PC-3 (cell line): ENCODE measurements around the gene MCM3. TPM values are rescaled to one million over a fixed set of nuclear protein-coding genes. Genes with fewer than 3 reads are reported as not detected.

Experiments used
- ATAC-seq: fragments of 200-7000 bp; cut with Tn5 transposase; 2 replicates; pipeline ENCODE4 v1.9.1; 2020; ENCODE audit warnings: mild to moderate bottlenecking, moderate library complexity
- BruUV-seq: library from RNA; stranded (reverse); fragments of 400-500 nt; replicated peaks from 2 replicates; lab custom pipeline; 2021; lab: Mats Ljungman, UMichigan
- CTCF ChIA-PET: fragments of 300-600 bp; sonication (Branson Sonifier 250); formaldehyde crosslinking; loops from one replicate; lab custom pipeline; 2022; ENCODE audit warnings: antibody characterized with exemption; lab: Charles Lee
- POLR2A ChIA-PET: fragments of 300-600 bp; sonication (Branson Sonifier 250); formaldehyde crosslinking; loops from one replicate; lab custom pipeline; 2022; ENCODE audit warnings: antibody characterized with exemption; ENCODE audit not compliant: unreplicated experiment; lab: Charles Lee
- DNase-seq: peaks from one replicate; pipeline ENCODE4 v3.0.0-alpha.2; 2015
- H2AFZ ChIP-seq: fragments of 300-600 bp; sonication (generic); 2 replicates; pipeline ENCODE4 v1.6.0; 2016; ENCODE audit warnings: antibody characterized with exemption, low read length
- H3F3A ChIP-seq: fragments of 300-600 bp; sonication (generic); one replicate; pipeline ENCODE4 v1.6.0; 2017; ENCODE audit warnings: antibody characterized with exemption, low read length, control low read depth, mild to moderate bottlenecking; ENCODE audit not compliant: unreplicated experiment
- H3K27ac ChIP-seq: fragments of 300-600 bp; sonication (generic); 2 replicates; pipeline ENCODE4 v1.5.1; 2016; ENCODE audit warnings: mild to moderate bottlenecking, low read length
- H3K27me3 ChIP-seq: fragments of 300-600 bp; sonication (generic); 2 replicates; pipeline ENCODE4 v1.6.1; 2016; ENCODE audit warnings: low read length, mixed read lengths
- H3K36me3 ChIP-seq: fragments of 300-600 bp; sonication (generic); 2 replicates; pipeline ENCODE4 v1.6.1; 2016; ENCODE audit warnings: low read depth, mixed run types, low read length, mixed read lengths
- H3K4me1 ChIP-seq: fragments of 300-600 bp; sonication (generic); 2 replicates; pipeline ENCODE4 v1.5.1; 2016; ENCODE audit warnings: low read length; ENCODE audit not compliant: insufficient read depth
- H3K4me2 ChIP-seq: fragments of 300-600 bp; sonication (generic); 2 replicates; pipeline ENCODE4 v1.6.0; 2016; ENCODE audit warnings: low read length
- H3K4me3 ChIP-seq: fragments of 300-600 bp; sonication (generic); 2 replicates; pipeline ENCODE4 v1.5.1; 2016; ENCODE audit warnings: mild to moderate bottlenecking, low read length, mixed read lengths
- H3K79me2 ChIP-seq: fragments of 300-600 bp; sonication (generic); 2 replicates; pipeline ENCODE4 v1.6.1; 2017; ENCODE audit warnings: low read length, mixed read lengths
- H3K9ac ChIP-seq: fragments of 300-600 bp; sonication (generic); 2 replicates; pipeline ENCODE4 v1.6.0; 2016; ENCODE audit warnings: mild to moderate bottlenecking, low read length
- H3K9me2 ChIP-seq: fragments of 300-600 bp; sonication (generic); replicated peaks from 2 replicates; pipeline ENCODE4 v1.6.1; 2016; ENCODE audit warnings: mixed run types, low read length, mixed read lengths
- H3K9me3 ChIP-seq: fragments of 300-600 bp; sonication (generic); 2 replicates; pipeline ENCODE4 v1.6.1; 2016; ENCODE audit warnings: low read length, mixed read lengths
- H4K20me1 ChIP-seq: fragments of 300-600 bp; sonication (generic); 2 replicates; pipeline ENCODE4 v1.6.1; 2016; ENCODE audit warnings: low read length, mixed read lengths
- EZH2 ChIP-seq: fragments of 300-600 bp; sonication (generic); IDR thresholded peaks from one replicate; pipeline ENCODE4 v1.6.1; 2017; ENCODE audit warnings: antibody characterized with exemption, mild to moderate bottlenecking, low read length; ENCODE audit not compliant: unreplicated experiment
- EZH2phosphoT487 ChIP-seq: fragments of 300-600 bp; sonication (generic); IDR thresholded peaks from 2 replicates; pipeline ENCODE4 v1.6.1; 2018; ENCODE audit warnings: mild to moderate bottlenecking, antibody characterized with exemption, low read length, borderline replicate concordance
- intact Hi-C: fragments of 100-400 bp; cut with micrococcal nuclease; formaldehyde crosslinking; loops from 2 replicates; pipeline ENCODE4 v1.9.0; 2023
- total RNA-seq: library from RNA; depleted of rRNA; stranded (reverse); fragments of >200 nt; gene quantifications from 2 replicates; pipeline ENCODE4 v1.2.3, GENCODE V29; 2014
- TF ChIP-seq, protein P1 (sequence below): fragments of 300-600 bp; sonication (generic); conservative IDR thresholded peaks from 2 replicates; pipeline ENCODE4 v1.5.1; 2017; ENCODE audit warnings: antibody characterized with exemption, low read depth, mild to moderate bottlenecking, low read length

The MCM3 gene
- total RNA-seq, 1 experiment from 2014 or later = 201 TPM

DNA sequence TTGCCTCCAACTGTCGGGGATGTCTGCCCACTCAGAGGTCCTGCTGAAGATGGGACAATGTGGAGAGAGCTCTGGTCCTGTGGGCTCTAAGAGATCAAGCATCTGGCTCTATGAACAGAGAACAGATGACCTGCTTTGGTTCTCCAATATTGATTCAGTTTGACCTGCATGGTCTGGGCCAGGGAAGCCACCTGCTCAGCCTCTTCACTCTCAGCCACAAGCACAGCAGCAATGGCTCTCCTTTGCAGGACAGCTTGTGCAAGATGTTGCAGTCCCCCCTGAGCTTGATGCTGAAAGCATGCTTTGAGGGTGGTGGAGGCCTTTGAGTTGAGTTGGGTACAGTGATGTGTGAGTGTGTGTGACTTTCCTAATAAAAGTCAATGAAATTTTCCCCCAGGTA lies 18.6 kb upstream of the MCM3 start:
- Histone ChIP-seq H3F3A (no peaks in the 10 kb centered on the region), H3K36me3 (no peaks in the 10 kb centered on the region), H4K20me1 (no peaks in the 10 kb centered on the region), H3K27me3 (no peaks in the 10 kb centered on the region), H3K4me3 (no peak overlapping the region), H2AFZ (no peak overlapping the region), H3K9me2 (no peaks in the 10 kb centered on the region), H3K4me2 (no peak overlapping the region), H3K27ac (no peak overlapping the region), H3K9ac (no peak overlapping the region), H3K9me3 (no peaks in the 10 kb centered on the region), H3K79me2 (no peaks in the 10 kb centered on the region), H3K4me1 (no peaks in the 10 kb centered on the region)
- CTCF ChIA-PET = no interaction called here
- no TSS peak for BruUV-seq
- TF ChIP-seq EZH2phosphoT487 (no peak), EZH2 (no peak)
- TF ChIP-seq, protein P1, sequence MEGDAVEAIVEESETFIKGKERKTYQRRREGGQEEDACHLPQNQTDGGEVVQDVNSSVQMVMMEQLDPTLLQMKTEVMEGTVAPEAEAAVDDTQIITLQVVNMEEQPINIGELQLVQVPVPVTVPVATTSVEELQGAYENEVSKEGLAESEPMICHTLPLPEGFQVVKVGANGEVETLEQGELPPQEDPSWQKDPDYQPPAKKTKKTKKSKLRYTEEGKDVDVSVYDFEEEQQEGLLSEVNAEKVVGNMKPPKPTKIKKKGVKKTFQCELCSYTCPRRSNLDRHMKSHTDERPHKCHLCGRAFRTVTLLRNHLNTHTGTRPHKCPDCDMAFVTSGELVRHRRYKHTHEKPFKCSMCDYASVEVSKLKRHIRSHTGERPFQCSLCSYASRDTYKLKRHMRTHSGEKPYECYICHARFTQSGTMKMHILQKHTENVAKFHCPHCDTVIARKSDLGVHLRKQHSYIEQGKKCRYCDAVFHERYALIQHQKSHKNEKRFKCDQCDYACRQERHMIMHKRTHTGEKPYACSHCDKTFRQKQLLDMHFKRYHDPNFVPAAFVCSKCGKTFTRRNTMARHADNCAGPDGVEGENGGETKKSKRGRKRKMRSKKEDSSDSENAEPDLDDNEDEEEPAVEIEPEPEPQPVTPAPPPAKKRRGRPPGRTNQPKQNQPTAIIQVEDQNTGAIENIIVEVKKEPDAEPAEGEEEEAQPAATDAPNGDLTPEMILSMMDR = no peak
- DNase-seq (no peak), ATAC-seq (no peak)
- intact Hi-C loops = no loop called here
- POLR2A ChIA-PET = no interaction called here

DNA sequence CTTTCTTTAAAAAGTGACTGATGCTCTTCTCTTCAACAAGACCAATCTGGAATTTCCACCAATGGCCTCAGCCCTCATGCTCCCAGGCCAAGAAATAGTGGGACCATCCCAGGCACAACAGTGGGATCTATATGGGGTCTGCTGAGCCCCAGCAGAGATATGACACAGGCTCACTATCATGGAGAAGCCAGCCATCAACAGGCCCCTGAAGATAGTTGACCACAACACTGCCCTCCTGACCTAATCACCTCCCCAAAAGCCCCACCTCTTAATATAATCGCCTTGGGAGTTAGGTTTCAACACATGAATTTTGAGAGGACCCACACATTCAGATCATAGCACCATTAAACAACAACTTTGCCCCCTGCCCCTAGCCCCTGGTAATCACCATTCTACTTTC lies 16.8 kb upstream of the MCM3 start:
- no TSS peak for BruUV-seq
- Histone ChIP-seq H3F3A (no peaks in the 10 kb centered on the region), H3K27ac (no peak overlapping the region), H3K36me3 (no peaks in the 10 kb centered on the region), H3K4me1 (no peaks in the 10 kb centered on the region), H2AFZ (no peak overlapping the region), H3K27me3 (no peaks in the 10 kb centered on the region), H3K9ac (no peak overlapping the region), H4K20me1 (no peaks in the 10 kb centered on the region), H3K4me2 (no peak overlapping the region), H3K79me2 (no peaks in the 10 kb centered on the region), H3K9me2 (no peaks in the 10 kb centered on the region), H3K9me3 (no peaks in the 10 kb centered on the region), H3K4me3 (no peak overlapping the region)
- intact Hi-C loops = no loop called here
- no peak for TF ChIP-seq EZH2
- TF ChIP-seq, protein P1 = no peak
- no peak for TF ChIP-seq EZH2phosphoT487
- DNase-seq = no peak
- no peak for ATAC-seq
- ChIA-PET POLR2A (no interaction called here), CTCF (no interaction called here)

DNA sequence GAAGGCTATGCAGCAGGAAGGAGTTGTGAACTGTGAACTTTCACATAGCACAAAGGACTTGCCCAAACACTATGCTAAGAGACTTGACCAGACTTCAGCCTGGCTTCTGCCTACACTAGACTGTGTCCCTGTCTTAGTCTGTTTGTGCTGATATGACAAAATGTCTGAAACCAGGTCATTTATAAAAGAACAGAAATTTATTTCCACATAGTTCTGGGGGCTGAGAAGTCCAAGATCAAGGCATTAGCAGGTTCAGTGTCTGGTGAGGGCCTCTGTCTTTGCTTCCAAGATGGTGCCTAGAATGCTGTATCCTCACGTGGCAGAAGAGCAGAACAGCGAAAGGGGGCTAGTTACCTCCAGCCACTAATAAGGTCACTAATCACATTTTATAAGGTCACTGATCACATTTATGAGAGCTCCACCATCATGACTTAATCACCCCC lies 16.0 kb upstream of the MCM3 start:
- intact Hi-C loops = no loop called here
- Histone ChIP-seq H3K9me2 (no peaks in the 10 kb centered on the region), H3F3A (no peaks in the 10 kb centered on the region), H3K4me3 (no peak overlapping the region), H3K4me2 (no peak overlapping the region), H4K20me1 (no peaks in the 10 kb centered on the region), H3K36me3 (no peaks in the 10 kb centered on the region), H3K79me2 (no peaks in the 10 kb centered on the region), H2AFZ (no peak overlapping the region), H3K27me3 (no peaks in the 10 kb centered on the region), H3K9me3 (no peaks in the 10 kb centered on the region), H3K9ac (no peak overlapping the region), H3K27ac (no peak overlapping the region), H3K4me1 (no peaks in the 10 kb centered on the region)
- DNase-seq (no peak), ATAC-seq (no peak)
- ChIA-PET POLR2A (no interaction called here), CTCF (no interaction called here)
- TF ChIP-seq EZH2phosphoT487 (no peak), EZH2 (no peak)
- TF ChIP-seq, protein P1 = no peak
- BruUV-seq = no TSS peak
